ENCODE measurements around the gene MEX3C.

DNA sequence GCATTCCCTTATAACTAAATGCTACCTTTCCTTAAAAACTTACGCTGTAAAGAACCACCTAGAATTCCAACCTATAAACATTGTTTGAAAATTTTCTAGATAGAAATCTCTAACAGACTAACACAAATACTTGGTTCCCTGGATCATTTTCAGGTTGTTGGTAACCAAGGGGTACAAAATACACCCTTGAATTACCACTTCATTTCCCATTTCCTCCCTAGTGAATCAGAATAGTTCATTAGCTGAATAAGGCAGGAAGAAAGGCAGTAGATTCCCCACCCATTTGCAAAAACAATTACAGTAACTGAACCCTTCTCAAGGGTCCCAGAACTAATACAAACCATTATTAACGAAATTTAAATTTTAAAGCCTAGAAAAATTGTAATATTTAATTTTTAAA, 5.5 kb downstream of the MEX3C start:
- no peak for TF ChIP-seq POLR2A (IDR thresholded peaks at IDR 0.05)
- TF ChIP-seq, protein P1, sequence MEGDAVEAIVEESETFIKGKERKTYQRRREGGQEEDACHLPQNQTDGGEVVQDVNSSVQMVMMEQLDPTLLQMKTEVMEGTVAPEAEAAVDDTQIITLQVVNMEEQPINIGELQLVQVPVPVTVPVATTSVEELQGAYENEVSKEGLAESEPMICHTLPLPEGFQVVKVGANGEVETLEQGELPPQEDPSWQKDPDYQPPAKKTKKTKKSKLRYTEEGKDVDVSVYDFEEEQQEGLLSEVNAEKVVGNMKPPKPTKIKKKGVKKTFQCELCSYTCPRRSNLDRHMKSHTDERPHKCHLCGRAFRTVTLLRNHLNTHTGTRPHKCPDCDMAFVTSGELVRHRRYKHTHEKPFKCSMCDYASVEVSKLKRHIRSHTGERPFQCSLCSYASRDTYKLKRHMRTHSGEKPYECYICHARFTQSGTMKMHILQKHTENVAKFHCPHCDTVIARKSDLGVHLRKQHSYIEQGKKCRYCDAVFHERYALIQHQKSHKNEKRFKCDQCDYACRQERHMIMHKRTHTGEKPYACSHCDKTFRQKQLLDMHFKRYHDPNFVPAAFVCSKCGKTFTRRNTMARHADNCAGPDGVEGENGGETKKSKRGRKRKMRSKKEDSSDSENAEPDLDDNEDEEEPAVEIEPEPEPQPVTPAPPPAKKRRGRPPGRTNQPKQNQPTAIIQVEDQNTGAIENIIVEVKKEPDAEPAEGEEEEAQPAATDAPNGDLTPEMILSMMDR (IDR thresholded peaks at IDR 0.05), result no peak
